MM.1S (cell line): Measurements from ENCODE around the gene ASIC1.

Source experiments
- DNase-seq: peaks from one replicate; pipeline ENCODE4 v3.0.0-alpha.2; 2015
- H2AFZ ChIP-seq: fragments of 300-600 bp; sonication (generic); 2 replicates; pipeline ENCODE4 v1.6.0; 2016; ENCODE audit warnings: antibody characterized with exemption, low read length
- H3F3A ChIP-seq: fragments of 300-600 bp; sonication (generic); 2 replicates; pipeline ENCODE4 v1.6.1; 2016; ENCODE audit warnings: mild to moderate bottlenecking, antibody characterized with exemption, low read length, moderate library complexity, mixed read lengths; ENCODE audit not compliant: insufficient read depth
- H3K27ac ChIP-seq: fragments of 300-600 bp; sonication (generic); 2 replicates; pipeline ENCODE4 v1.5.1; 2016; ENCODE audit warnings: mild to moderate bottlenecking, low read length
- H3K27me3 ChIP-seq: fragments of 300-600 bp; sonication (generic); replicated peaks from 2 replicates; pipeline ENCODE4 v1.6.0; 2016; ENCODE audit warnings: low read length; ENCODE audit not compliant: insufficient read depth
- H3K36me3 ChIP-seq: fragments of 300-600 bp; sonication (generic); replicated peaks from 2 replicates; pipeline ENCODE4 v1.6.1; 2016; ENCODE audit warnings: mild to moderate bottlenecking, low read length, mixed read lengths; ENCODE audit not compliant: insufficient read depth
- H3K4me1 ChIP-seq: fragments of 300-600 bp; sonication (generic); 2 replicates; pipeline ENCODE4 v1.6.1; 2016; ENCODE audit warnings: low read length, mixed read lengths
- H3K4me2 ChIP-seq: fragments of 300-600 bp; sonication (generic); 2 replicates; pipeline ENCODE4 v1.6.0; 2016; ENCODE audit warnings: low read depth, low read length
- H3K4me3 ChIP-seq: fragments of 300-600 bp; sonication (generic); 2 replicates; pipeline ENCODE4 v1.5.1; 2016; ENCODE audit warnings: low read length, mixed read lengths
- H3K79me2 ChIP-seq: fragments of 300-600 bp; sonication (generic); 2 replicates; pipeline ENCODE4 v1.6.1; 2016; ENCODE audit warnings: mixed run types, low read length, mixed read lengths
- H3K9ac ChIP-seq: fragments of 300-600 bp; sonication (generic); 2 replicates; pipeline ENCODE4 v1.6.1; 2016; ENCODE audit warnings: low read length, mixed read lengths
- H3K9me2 ChIP-seq: fragments of 300-600 bp; sonication (generic); replicated peaks from 2 replicates; pipeline ENCODE4 v1.6.1; 2016; ENCODE audit warnings: mild to moderate bottlenecking, low read length, mixed read lengths; ENCODE audit not compliant: insufficient read depth
- H3K9me3 ChIP-seq: fragments of 300-600 bp; sonication (generic); replicated peaks from 2 replicates; pipeline ENCODE4 v1.6.1; 2016; ENCODE audit warnings: mild to moderate bottlenecking, low read length, mixed read lengths; ENCODE audit not compliant: insufficient read depth
- H4K20me1 ChIP-seq: fragments of 300-600 bp; sonication (generic); 2 replicates; pipeline ENCODE4 v1.6.1; 2016; ENCODE audit warnings: mild to moderate bottlenecking, low read length, moderate library complexity, mixed read lengths; ENCODE audit not compliant: insufficient read depth
- CTCF ChIP-seq: fragments of 300-600 bp; sonication (generic); IDR thresholded peaks from 2 replicates; pipeline ENCODE4 v1.5.1; 2016; ENCODE audit warnings: antibody characterized with exemption, low read length, mixed read lengths
- EZH2 ChIP-seq: fragments of 300-600 bp; sonication (generic); optimal IDR thresholded peaks from 2 replicates; pipeline ENCODE3; 2017; ENCODE audit warnings: low read depth, mild to moderate bottlenecking, antibody characterized with exemption, low read length, mixed read lengths
- EZH2phosphoT487 ChIP-seq: fragments of 300-600 bp; sonication (generic); IDR thresholded peaks from 2 replicates; pipeline ENCODE4 v1.6.1; 2018; ENCODE audit warnings: antibody characterized with exemption, low read length

The ASIC1 gene

GRCh38 chr12:50066402-50066801 lies 9.0 kb downstream of the ASIC1 start:
- TF ChIP-seq CTCF (no peak), EZH2 (no peak), EZH2phosphoT487 (no peak)

GRCh38 chr12:50069069-50069468 lies 11.7 kb downstream of the ASIC1 start:
- no peaks in the 10 kb centered on the region for H4K20me1 ChIP-seq
- TF ChIP-seq CTCF: no peak
- no peak for TF ChIP-seq EZH2
- TF ChIP-seq EZH2phosphoT487: no peak
- no peaks in the 10 kb centered on the region for H3K79me2 ChIP-seq
- no peaks in the 10 kb centered on the region for H3K4me1 ChIP-seq
- no peaks in the 10 kb centered on the region for H3K9me3 ChIP-seq
- H3K4me2 ChIP-seq: no peak overlapping the region
- DNase-seq: no peak
- H3K4me3 ChIP-seq: no peak overlapping the region
- no peaks in the 10 kb centered on the region for H3F3A ChIP-seq
- no peaks in the 10 kb centered on the region for H3K9me2 ChIP-seq
- no peak overlapping the region for H2AFZ ChIP-seq
- H3K27me3 ChIP-seq: no peaks in the 10 kb centered on the region
- H3K36me3 ChIP-seq: no peaks in the 10 kb centered on the region
- H3K27ac ChIP-seq: no peak overlapping the region
- H3K9ac ChIP-seq: no peak overlapping the region

More at GRCh38 chr12:50066402-50066801, 9.0 kb downstream of the ASIC1 start:
- no peak overlapping the region for H2AFZ ChIP-seq
- no peaks in the 10 kb centered on the region for H3K79me2 ChIP-seq
- no peaks in the 10 kb centered on the region; the same call in 1 of the 2 replicates for H3K27me3 ChIP-seq
- no peak overlapping the region for H3K4me3 ChIP-seq
- no peaks in the 10 kb centered on the region for H3F3A ChIP-seq
- no peak for DNase-seq
- no peaks in the 10 kb centered on the region for H3K9me3 ChIP-seq
- H3K4me1 ChIP-seq: no peaks in the 10 kb centered on the region
- no peak overlapping the region for H3K27ac ChIP-seq
- no peaks in the 10 kb centered on the region for H3K36me3 ChIP-seq
- no peaks in the 10 kb centered on the region for H3K9me2 ChIP-seq
- no peak overlapping the region for H3K4me2 ChIP-seq
- no peak overlapping the region for H3K9ac ChIP-seq
- H4K20me1 ChIP-seq: no peaks in the 10 kb centered on the region

- no peak overlapping the region for H3K27ac ChIP-seq
- H3K4me3 ChIP-seq: no peak overlapping the region
- no peak for DNase-seq
- H3K36me3 ChIP-seq: no peaks in the 10 kb centered on the region
- H2AFZ ChIP-seq: no peak overlapping the region
- no peaks in the 10 kb centered on the region for H3K27me3 ChIP-seq
- no peaks in the 10 kb centered on the region for H3K79me2 ChIP-seq
- H4K20me1 ChIP-seq: no peaks in the 10 kb centered on the region
- H3K9me3 ChIP-seq: no peaks in the 10 kb centered on the region
- H3K4me2 ChIP-seq: no peak overlapping the region
- no peak for TF ChIP-seq EZH2
- no peak for TF ChIP-seq EZH2phosphoT487
- no peak for TF ChIP-seq CTCF
- H3K9ac ChIP-seq: no peak overlapping the region
- no peaks in the 10 kb centered on the region for H3F3A ChIP-seq
- H3K9me2 ChIP-seq: no peaks in the 10 kb centered on the region
- H3K4me1 ChIP-seq: no peaks in the 10 kb centered on the region
These were observed 12.1 kb downstream of the ASIC1 start for GRCh38 chr12:50069539-50069938.
